Keratinocyte (primary cell): ENCODE measurements around the gene GBP2. TPM values are rescaled to one million over a fixed set of nuclear protein-coding genes. Genes with fewer than 3 reads are reported as not detected.

Experiments
- DNase-seq: peaks from one replicate; pipeline ENCODE4 v3.0.0-alpha.2; 2011; ENCODE audit warnings: low read depth, missing footprints, low spot score
- FAIRE-seq: peaks from 2 replicates; lab custom pipeline; 2011; peaks lifted over from hg19 to GRCh38; lab: Jason Lieb, UNC
- H2AFZ ChIP-seq: 2 replicates; pipeline ENCODE4 v1.6.0; 2012; ENCODE audit warnings: low read length, control low read depth, inconsistent platforms; ENCODE audit not compliant: control insufficient read depth
- H3K27ac ChIP-seq: 2 replicates; pipeline ENCODE4 v1.5.1; 2011; ENCODE audit warnings: low read length; ENCODE audit not compliant: control insufficient read depth, insufficient read depth
- H3K27me3 ChIP-seq: 3 replicates; pipeline ENCODE4 v1.6.0; 2011; ENCODE audit warnings: low read length; ENCODE audit not compliant: control insufficient read depth, insufficient read depth; ENCODE audit errors: extremely low read depth
- H3K36me3 ChIP-seq, 2 experiments: 2 replicates in 1 of 2; 3 replicates in 1 of 2; pipeline ENCODE4 v1.5.1; 2011; ENCODE audit warnings: low read length in 2 of 2, mild to moderate bottlenecking in 1 of 2; ENCODE audit not compliant: control insufficient read depth in 2 of 2, insufficient read depth in 2 of 2; ENCODE audit errors: extremely low read depth in 1 of 2
- H3K4me1 ChIP-seq: 3 replicates; pipeline ENCODE4 v1.5.1; 2011; ENCODE audit warnings: low read length; ENCODE audit not compliant: control insufficient read depth, insufficient read depth; ENCODE audit errors: extremely low read depth
- H3K4me2 ChIP-seq: 3 replicates; pipeline ENCODE4 v1.6.0; 2011; ENCODE audit warnings: low read depth, low read length; ENCODE audit not compliant: control insufficient read depth, insufficient read depth; ENCODE audit errors: extremely low read depth
- H3K4me3 ChIP-seq, 3 experiments: fragments of 200-600 bp in 1 of 3; sonication (generic) in 1 of 3; 2 replicates in 2 of 3; 3 replicates in 1 of 3; pipeline ENCODE4 v1.5.1; 2011 to 2016; ENCODE audit warnings: low read length in 3 of 3, mild to moderate bottlenecking in 3 of 3, control low read depth in 2 of 3, inconsistent platforms in 1 of 3, low read depth in 1 of 3, mixed read lengths in 1 of 3, mixed run types in 1 of 3, moderate library complexity in 1 of 3; ENCODE audit not compliant: control insufficient read depth in 2 of 3, insufficient read depth in 2 of 3; ENCODE audit errors: extremely low read depth in 1 of 3
- H3K79me2 ChIP-seq: 2 replicates; pipeline ENCODE4 v1.6.0; 2012; ENCODE audit warnings: low read length; ENCODE audit not compliant: control insufficient read depth, insufficient read depth
- H3K9ac ChIP-seq: 3 replicates; pipeline ENCODE4 v1.6.0; 2011; ENCODE audit warnings: low read length; ENCODE audit not compliant: control insufficient read depth, insufficient read depth; ENCODE audit errors: extremely low read depth
- H3K9me1 ChIP-seq: 3 replicates; pipeline ENCODE4 v1.6.0; 2011; ENCODE audit warnings: low read length; ENCODE audit not compliant: control insufficient read depth, insufficient read depth; ENCODE audit errors: extremely low read depth
- H3K9me3 ChIP-seq: 2 replicates; pipeline ENCODE4 v1.5.1; 2012; ENCODE audit warnings: low read depth, low read length; ENCODE audit not compliant: control insufficient read depth
- H4K20me1 ChIP-seq: 3 replicates; pipeline ENCODE4 v1.6.0; 2011; ENCODE audit warnings: low read length; ENCODE audit not compliant: control insufficient read depth, insufficient read depth; ENCODE audit errors: extremely low read depth
- CTCF ChIP-seq, 3 experiments: IDR thresholded peaks in 1 of 3; conservative IDR thresholded peaks in 1 of 3; optimal IDR thresholded peaks in 1 of 3; 2 replicates in 2 of 3; 3 replicates in 1 of 3; pipeline versions ENCODE3 to v1.5.1; 2011; ENCODE audit warnings: low read length in 3 of 3, mild to moderate bottlenecking in 3 of 3, moderate library complexity in 2 of 3, control low read depth in 1 of 3, inconsistent platforms in 1 of 3; ENCODE audit not compliant: insufficient read depth in 2 of 3; ENCODE audit errors: extremely low read depth in 1 of 3
- EZH2 ChIP-seq: IDR thresholded peaks from one replicate; pipeline ENCODE4 v1.6.1; 2012; ENCODE audit warnings: inconsistent platforms, mild to moderate bottlenecking, low read length, moderate library complexity
- dilution Hi-C: fragments of 300-500 bp; cut with MboI; formaldehyde crosslinking; loops from one replicate; pipeline ENCODE4 v1.7.0; 2020; ENCODE audit warnings: low sequenced_read_pairs; ENCODE audit not compliant: extremely low pct_ligation_motif_present
- polyA plus RNA-seq, 5 experiments: library from polyadenylated mRNA; depleted of rRNA in 3 of 5; stranded (reverse) in 3 of 5; stranded (forward) in 1 of 5; unstranded in 1 of 5; fragments of >200 nt; gene quantifications; 1 replicate in 1 of 5; 2 replicates in 3 of 5; 3 replicates in 1 of 5; pipeline versions ENCODE4 v1.2.1 to v1.2.3, GENCODE V29; 2011 to 2012; ENCODE audit warnings: missing spikeins in 2 of 5, low read depth in 1 of 5, low replicate concordance in 1 of 5

Gene GBP2
- polyA plus RNA-seq, 1 donor (not counting 4 experiments of a cell fraction or from before 2014, with no cell fraction given) = 0.43 TPM

- FAIRE-seq (no peak), DNase-seq (no peak)
- H3K79me2 ChIP-seq = no peaks in the 10 kb centered on the region
- dilution Hi-C loops = no loop called here
- TF ChIP-seq EZH2 = no peak
- no peak for TF ChIP-seq CTCF (optimal IDR thresholded peaks at IDR 0.05 in 1 of 3, IDR thresholded peaks at IDR 0.05 in 1 of 3, conservative IDR thresholded peaks at IDR 0.05 in 1 of 3; ENCODE audit: extremely low read depth in 1 of 3, insufficient read depth in 2 of 3, low read length in 3 of 3)
- H3K4me1 ChIP-seq = no peaks in the 10 kb centered on the region
- H3K4me3 ChIP-seq = no peak overlapping the region
- no peaks in the 10 kb centered on the region for H3K9me1 ChIP-seq
- no peaks in the 10 kb centered on the region for H4K20me1 ChIP-seq
- no peak overlapping the region for H3K27ac ChIP-seq
- no peak overlapping the region for H2AFZ ChIP-seq
- no peaks in the 10 kb centered on the region for H3K27me3 ChIP-seq
- no peaks in the 10 kb centered on the region for H3K9me3 ChIP-seq
- no peak overlapping the region for H3K9ac ChIP-seq
- H3K36me3 ChIP-seq = no peaks in the 10 kb centered on the region
- H3K4me2 ChIP-seq = no peak overlapping the region
These were observed 17.6 kb upstream of the GBP2 start for GRCh38 chr1:89143484-89143883.

GRCh38 chr1:89142160-89142559 lies 16.2 kb upstream of the GBP2 start:
- no peaks in the 10 kb centered on the region for H3K4me1 ChIP-seq
- no peak for DNase-seq
- H3K27ac ChIP-seq = no peak overlapping the region
- no peaks in the 10 kb centered on the region for H3K9me1 ChIP-seq
- no peaks in the 10 kb centered on the region for H4K20me1 ChIP-seq
- FAIRE-seq = no peak
- H3K4me2 ChIP-seq = no peak overlapping the region
- no peaks in the 10 kb centered on the region for H3K79me2 ChIP-seq
- no peak for TF ChIP-seq CTCF (optimal IDR thresholded peaks at IDR 0.05 in 1 of 3, IDR thresholded peaks at IDR 0.05 in 1 of 3, conservative IDR thresholded peaks at IDR 0.05 in 1 of 3; ENCODE audit: extremely low read depth in 1 of 3, insufficient read depth in 2 of 3, low read length in 3 of 3)
- TF ChIP-seq EZH2 = no peak
- no peak overlapping the region for H2AFZ ChIP-seq
- dilution Hi-C loops = no loop called here
- H3K9ac ChIP-seq = no peak overlapping the region
- H3K27me3 ChIP-seq = no peaks in the 10 kb centered on the region
- no peak overlapping the region for H3K4me3 ChIP-seq
- H3K36me3 ChIP-seq = no peaks in the 10 kb centered on the region
- no peaks in the 10 kb centered on the region for H3K9me3 ChIP-seq
